NCI-H2196 (cell line): Measurements from ENCODE around the gene TUBB3.
A peak's percentile ranks its signal among the peaks of the same experiment; 100 is the strongest.
"Not testable (repeated sequence)": the region's sequence is repeated elsewhere in the genome, so short reads cannot be mapped to it uniquely, and the experiment has no call there.

ENCODE experiments used
- DNase-seq: peaks from one replicate; lab custom pipeline; 2025; ENCODE audit not compliant: unreplicated experiment; lab: John Stamatoyannopoulos, UW

The TUBB3 gene

GRCh38 chr16:89922884-89923639, at the start of gene TUBB3:
Gene TUBB3 (plus strand): TSS chr16:89923342. CDS start chr16:89923402, 60 bp downstream.
- DNase-seq, result peak; percentile 57

GRCh38 chr16:89873972-89874689, 49.0 kb upstream of the TUBB3 start:
- peak; percentile 82 for DNase-seq

GRCh38 chr16:89879123-89879522, 44.0 kb upstream of the TUBB3 start:
- not testable (repeated sequence) for DNase-seq

- DNase-seq, result no peak
These were observed 42.4 kb upstream of the TUBB3 start for GRCh38 chr16:89880477-89881367.

GRCh38 chr16:89881368-89881730, 41.8 kb upstream of the TUBB3 start:
- DNase-seq, result no peak

- no peak for DNase-seq
These were observed 39.6 kb upstream of the TUBB3 start for GRCh38 chr16:89883346-89884040.

- no peak for DNase-seq
These were observed 39.1 kb upstream of the TUBB3 start for GRCh38 chr16:89884041-89884421.

GRCh38 chr16:89887243-89887642, 35.9 kb upstream of the TUBB3 start:
- DNase-seq, result no peak

- DNase-seq, result no peak
These were observed 32.9 kb upstream of the TUBB3 start for GRCh38 chr16:89890200-89890599.

- DNase-seq, result no peak
These were observed 32.1 kb upstream of the TUBB3 start for GRCh38 chr16:89890886-89891657.

GRCh38 chr16:89892055-89892630, 31.0 kb upstream of the TUBB3 start:
- no peak for DNase-seq

GRCh38 chr16:89892635-89893034, 30.5 kb upstream of the TUBB3 start:
- no peak for DNase-seq

- no peak for DNase-seq
These were observed 29.2 kb upstream of the TUBB3 start for GRCh38 chr16:89893642-89894548.

GRCh38 chr16:89895482-89896250, 27.5 kb upstream of the TUBB3 start:
- no peak for DNase-seq

GRCh38 chr16:89897204-89897603, 25.9 kb upstream of the TUBB3 start:
- DNase-seq, result no peak

GRCh38 chr16:89898201-89898967, 24.8 kb upstream of the TUBB3 start:
- DNase-seq, result no peak

- DNase-seq, result no peak
These were observed 23.2 kb upstream of the TUBB3 start for GRCh38 chr16:89899879-89900481.
